HepG2 (cell line): ENCODE measurements around the gene XG.

Experiments used
- ELK4 ChIP-seq: sonication (generic); formaldehyde crosslinking; IDR thresholded peaks from 2 replicates; pipeline ENCODE4 v1.9.0; 2021; ENCODE audit warnings: missing genetic modification reagents, borderline replicate concordance
- RFX5 ChIP-seq: IDR thresholded peaks from 2 replicates; pipeline ENCODE4 v1.6.1; 2011; ENCODE audit warnings: low read depth, low read length, improper control_type of control experiment
- SMARCC2 ChIP-seq: fragments of 450-650 bp; IDR thresholded peaks from 2 replicates; pipeline ENCODE4 v1.6.1; 2017; ENCODE audit warnings: antibody characterized with exemption, mild to moderate bottlenecking
- ZNF550 ChIP-seq: sonication (generic); formaldehyde crosslinking; IDR thresholded peaks from 2 replicates; pipeline ENCODE4 v1.4.0; 2020; ENCODE audit warnings: mild to moderate bottlenecking, missing genetic modification reagents, borderline replicate concordance
- ZNF720 ChIP-seq: sonication (generic); formaldehyde crosslinking; IDR thresholded peaks from 2 replicates; pipeline ENCODE4 v1.4.0; 2020; ENCODE audit warnings: missing genetic modification reagents
- ZSCAN30 ChIP-seq: sonication (generic); formaldehyde crosslinking; IDR thresholded peaks from 2 replicates; pipeline ENCODE4 v1.5.0; 2020; ENCODE audit warnings: mild to moderate bottlenecking, missing genetic modification reagents
- TF ChIP-seq, protein P1 (sequence below): sonication (generic); formaldehyde crosslinking; conservative IDR thresholded peaks from 2 replicates; pipeline ENCODE4 v1.4.0; 2020; ENCODE audit warnings: missing genetic modification reagents

GRCh38 chrX:2823795-2824386, 72.1 kb downstream of the XG start:
- TF ChIP-seq ZNF550 (CRISPR knock-in tag) (no peak), SMARCC2 (no peak), ELK4 (CRISPR knock-in tag) (no peak), ZSCAN30 (CRISPR knock-in tag) (no peak), RFX5 (no peak), ZNF720 (CRISPR knock-in tag) (no peak)
- TF ChIP-seq, protein P1, sequence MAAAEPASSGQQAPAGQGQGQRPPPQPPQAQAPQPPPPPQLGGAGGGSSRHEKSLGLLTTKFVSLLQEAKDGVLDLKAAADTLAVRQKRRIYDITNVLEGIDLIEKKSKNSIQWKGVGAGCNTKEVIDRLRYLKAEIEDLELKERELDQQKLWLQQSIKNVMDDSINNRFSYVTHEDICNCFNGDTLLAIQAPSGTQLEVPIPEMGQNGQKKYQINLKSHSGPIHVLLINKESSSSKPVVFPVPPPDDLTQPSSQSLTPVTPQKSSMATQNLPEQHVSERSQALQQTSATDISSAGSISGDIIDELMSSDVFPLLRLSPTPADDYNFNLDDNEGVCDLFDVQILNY (CRISPR knock-in tag) = no peak
